ENCODE data around the gene C16orf89.

DNA sequence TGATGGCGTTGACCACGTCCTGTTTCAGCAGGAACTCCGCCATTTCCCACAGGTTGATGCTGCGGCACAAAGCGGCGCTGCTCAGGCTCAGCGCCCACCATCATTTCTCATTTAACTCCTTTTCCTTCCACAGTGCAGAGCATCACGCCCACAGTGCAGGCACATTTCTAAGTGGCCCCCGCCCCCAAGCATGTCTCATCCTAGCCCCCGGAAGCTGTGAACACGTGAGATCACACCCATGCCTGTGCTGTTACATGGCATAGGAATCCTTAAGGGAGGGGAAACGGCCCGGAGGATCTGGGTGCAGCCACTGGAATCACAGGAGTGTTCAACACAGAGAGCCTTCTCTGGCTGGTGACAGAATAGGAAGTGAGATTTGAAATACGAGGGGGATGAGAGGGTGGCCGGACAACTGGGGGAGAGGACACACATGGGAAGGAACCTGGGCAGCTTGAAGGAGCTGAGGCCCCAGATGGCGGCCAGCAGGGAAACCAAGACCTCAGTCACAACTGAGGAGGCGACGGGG is 36.7 kb downstream of the C16orf89 start:
- TF ChIP-seq, protein P1, sequence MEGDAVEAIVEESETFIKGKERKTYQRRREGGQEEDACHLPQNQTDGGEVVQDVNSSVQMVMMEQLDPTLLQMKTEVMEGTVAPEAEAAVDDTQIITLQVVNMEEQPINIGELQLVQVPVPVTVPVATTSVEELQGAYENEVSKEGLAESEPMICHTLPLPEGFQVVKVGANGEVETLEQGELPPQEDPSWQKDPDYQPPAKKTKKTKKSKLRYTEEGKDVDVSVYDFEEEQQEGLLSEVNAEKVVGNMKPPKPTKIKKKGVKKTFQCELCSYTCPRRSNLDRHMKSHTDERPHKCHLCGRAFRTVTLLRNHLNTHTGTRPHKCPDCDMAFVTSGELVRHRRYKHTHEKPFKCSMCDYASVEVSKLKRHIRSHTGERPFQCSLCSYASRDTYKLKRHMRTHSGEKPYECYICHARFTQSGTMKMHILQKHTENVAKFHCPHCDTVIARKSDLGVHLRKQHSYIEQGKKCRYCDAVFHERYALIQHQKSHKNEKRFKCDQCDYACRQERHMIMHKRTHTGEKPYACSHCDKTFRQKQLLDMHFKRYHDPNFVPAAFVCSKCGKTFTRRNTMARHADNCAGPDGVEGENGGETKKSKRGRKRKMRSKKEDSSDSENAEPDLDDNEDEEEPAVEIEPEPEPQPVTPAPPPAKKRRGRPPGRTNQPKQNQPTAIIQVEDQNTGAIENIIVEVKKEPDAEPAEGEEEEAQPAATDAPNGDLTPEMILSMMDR (IDR thresholded peaks at IDR 0.05): no peak
- no peak for TF ChIP-seq EZH2 (IDR thresholded peaks at IDR 0.05; ENCODE audit: borderline replicate concordance, insufficient read depth, low read depth, low read length, poor library complexity, severe bottlenecking)

Data from B cell (primary cell).